Measurements from ENCODE around the gene RGS10.
"Not testable (repeated sequence)": the region's sequence is repeated elsewhere in the genome, so short reads cannot be mapped to it uniquely, and the experiment has no call there.

RGS10 gene, protein sequence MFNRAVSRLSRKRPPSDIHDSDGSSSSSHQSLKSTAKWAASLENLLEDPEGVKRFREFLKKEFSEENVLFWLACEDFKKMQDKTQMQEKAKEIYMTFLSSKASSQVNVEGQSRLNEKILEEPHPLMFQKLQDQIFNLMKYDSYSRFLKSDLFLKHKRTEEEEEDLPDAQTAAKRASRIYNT

DNA sequence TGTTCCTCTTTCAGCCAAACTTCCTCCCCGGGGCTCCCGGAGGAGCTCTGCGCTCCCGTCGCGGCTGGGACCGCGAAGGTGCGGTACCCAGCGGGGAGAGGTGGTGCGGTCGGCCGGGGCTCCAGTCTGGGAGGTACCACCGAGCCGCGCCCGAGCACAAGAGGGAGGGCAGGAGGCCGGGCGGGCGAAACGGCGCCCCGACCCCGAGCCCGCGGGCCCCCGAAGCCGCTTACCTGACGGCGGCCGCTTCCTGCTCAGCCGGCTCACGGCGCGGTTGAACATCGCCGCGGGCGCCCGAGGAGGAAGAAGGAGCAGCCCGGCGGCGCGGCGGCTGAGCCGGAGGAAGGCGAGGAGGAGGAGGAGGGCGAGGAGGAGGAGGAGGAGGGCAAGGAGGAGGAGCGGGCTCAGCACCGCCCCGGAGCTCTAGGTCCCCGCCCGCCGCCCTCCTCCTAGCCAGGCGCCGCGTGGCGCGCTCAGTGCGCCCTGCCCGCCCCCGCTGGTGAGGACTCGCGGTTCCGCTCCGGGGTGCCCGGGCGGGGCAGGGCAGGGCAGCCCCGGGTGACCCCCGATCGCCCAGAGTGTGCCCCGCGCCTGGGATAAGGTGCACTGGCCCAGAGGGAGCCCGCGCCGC is at the start of gene RGS10:
Gene RGS10, minus strand, starts transcription at position 363 of the 631 bp plus-strand sequence. Its CDS starts 81 bp downstream, at position 282.
- DNase-seq (ENCODE audit: low read depth): peak; percentile 90

DNA sequence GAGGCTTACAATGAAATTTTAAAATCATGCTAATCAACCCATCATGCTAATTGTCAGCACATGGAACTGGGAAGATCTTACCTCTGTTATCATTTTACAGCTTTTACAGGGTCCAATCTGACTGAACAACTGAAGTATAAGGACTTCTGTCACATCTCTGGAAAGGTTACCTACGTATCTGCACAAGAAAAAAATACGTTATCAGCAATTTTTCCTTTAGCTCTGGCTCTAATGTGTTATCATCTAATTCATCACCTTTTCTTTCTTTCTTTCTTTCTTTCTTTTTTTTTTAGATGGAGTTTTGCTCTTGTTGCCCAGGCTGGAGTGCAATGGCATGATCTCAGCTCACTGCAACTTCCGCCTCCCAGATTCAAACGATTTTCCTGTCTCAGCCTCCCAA is 45.6 kb upstream of the RGS10 start:
- DNase-seq (ENCODE audit: low read depth): no peak

DNA sequence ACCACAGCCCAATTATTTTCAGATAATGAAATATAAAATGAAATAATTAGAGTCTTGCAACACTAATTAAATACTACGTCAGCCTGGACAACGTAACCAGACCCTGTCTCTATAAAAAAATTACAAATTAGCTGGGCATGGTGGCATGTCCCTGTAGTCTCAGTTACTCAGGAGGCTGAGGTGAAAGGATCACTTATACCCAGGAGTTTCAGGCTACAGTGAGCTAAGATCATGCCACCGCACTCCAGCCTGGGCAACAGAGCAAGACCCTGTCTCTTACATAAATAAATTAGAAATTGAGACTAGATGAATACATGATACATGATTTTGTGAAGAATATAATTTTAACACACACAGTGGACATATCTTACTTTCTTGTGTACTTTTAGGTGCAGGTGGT is 35.8 kb upstream of the RGS10 start:
- no peak for DNase-seq (ENCODE audit: low read depth)

DNA sequence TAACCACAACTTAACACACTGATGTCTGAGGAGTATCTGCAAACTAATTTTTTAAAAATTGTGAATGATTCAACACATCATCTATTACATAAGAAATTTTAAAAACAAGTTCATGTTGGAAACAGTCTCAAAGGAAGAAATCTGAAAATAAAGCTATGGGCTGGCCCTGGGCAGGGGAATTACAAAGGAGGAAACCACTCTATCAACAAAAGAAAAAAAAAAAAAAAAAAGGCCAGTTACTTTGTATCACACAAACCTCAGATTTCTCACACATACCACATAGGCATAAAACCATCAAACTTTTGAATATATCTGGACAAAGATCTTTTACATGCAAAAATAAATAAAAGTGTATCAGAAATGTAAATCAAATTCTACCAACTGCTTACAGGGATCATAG is 33.5 kb upstream of the RGS10 start:
- no peak for DNase-seq (ENCODE audit: low read depth)

DNA sequence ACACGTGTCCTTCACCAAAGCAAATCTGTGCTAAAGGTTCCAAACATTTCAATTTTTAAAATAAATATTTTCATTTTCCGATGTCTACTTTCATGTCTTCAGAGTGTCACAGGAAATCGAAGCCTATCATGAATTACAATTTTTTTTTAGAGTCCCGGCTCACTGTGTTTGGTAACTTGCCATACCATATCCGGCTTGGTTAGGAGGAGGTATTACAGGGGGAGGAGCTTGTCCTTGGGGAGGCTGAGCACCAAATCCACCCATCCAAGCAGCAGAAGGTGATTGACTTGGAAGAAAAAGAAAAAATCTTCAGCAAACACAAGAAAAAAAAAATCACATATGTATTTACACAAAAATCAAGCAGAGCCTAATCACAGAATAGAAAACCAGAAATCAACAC is 33.0 kb upstream of the RGS10 start:
- DNase-seq (ENCODE audit: low read depth): peak; percentile 40

DNA sequence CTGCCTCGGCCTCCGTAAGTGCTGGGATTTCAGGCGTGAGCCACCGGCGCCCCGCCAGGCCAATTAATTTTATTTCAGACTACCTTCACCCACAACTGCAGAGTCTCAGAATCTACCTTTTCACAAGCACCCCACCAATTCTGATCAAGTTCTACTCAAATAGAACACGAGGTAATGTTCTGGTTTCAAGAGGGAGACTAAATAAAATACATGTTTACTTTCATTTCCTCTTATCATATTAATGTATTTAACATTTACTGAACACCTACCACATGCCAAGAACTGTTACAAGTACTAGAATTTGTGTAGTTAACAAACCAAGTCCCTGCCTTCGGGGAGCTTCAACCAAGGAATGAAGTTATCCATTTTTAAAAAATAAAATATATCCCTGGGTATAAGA is 25.5 kb upstream of the RGS10 start:
- no peak for DNase-seq (ENCODE audit: low read depth)

DNA sequence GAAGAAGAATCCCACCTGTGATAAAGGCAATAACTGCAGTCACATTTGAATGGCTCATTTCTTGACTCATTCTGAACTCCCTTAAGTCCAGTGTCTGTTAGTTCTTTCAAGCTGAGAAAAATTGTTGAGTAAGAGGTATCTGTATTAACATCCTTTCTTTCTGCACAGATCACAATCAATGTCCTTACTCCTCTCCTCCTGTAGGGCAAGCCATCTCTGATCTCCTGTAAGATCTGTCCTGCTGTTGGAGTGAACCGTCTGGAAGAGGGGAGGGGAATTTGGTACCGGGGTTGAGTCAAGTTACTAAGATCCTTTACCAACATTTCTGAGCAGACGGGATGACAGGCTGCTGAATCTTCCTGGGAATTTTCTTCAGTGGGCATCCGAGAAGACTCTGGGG is 19.6 kb upstream of the RGS10 start:
- DNase-seq (ENCODE audit: low read depth): no peak

DNA sequence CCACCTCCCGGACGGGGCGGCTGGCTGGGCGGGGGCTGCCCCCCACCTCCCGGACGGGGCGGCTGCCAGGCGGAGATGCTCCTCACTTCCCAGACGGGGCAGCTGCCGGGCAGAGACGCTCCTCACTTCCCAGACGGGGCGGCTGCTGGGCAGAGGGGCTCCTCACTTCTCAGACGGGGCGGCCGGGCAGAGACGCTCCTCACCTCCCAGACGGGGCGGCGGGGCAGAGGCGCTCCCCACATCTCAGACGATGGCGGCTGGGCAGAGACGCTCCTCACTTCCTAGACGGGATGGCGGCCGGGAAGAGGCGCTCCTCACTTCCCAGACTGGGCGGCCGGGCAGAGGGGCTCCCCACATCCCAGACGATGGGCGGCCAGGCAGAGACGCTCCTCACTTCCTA is 17.0 kb upstream of the RGS10 start:
- DNase-seq (ENCODE audit: low read depth): not testable (repeated sequence)

DNA sequence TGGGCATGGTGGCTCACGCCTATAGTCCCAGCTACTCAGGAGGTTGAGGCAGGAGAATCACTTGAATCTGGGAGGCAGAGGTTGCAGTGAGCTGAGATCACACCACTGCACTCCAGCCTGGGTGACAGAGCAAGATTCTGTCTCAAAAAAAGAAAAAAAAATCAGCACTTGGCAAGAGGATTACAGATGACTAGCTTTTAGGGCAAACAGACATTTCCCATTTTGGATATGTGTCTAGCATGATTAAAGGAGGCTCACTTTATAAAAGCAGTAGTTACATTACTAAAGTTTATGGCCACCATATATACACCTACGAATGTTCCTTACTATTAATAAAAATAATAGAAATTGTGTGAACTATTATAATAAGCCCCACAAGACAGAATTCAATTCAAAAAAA is 13.6 kb upstream of the RGS10 start:
- not testable (repeated sequence) for DNase-seq (ENCODE audit: low read depth)

DNA sequence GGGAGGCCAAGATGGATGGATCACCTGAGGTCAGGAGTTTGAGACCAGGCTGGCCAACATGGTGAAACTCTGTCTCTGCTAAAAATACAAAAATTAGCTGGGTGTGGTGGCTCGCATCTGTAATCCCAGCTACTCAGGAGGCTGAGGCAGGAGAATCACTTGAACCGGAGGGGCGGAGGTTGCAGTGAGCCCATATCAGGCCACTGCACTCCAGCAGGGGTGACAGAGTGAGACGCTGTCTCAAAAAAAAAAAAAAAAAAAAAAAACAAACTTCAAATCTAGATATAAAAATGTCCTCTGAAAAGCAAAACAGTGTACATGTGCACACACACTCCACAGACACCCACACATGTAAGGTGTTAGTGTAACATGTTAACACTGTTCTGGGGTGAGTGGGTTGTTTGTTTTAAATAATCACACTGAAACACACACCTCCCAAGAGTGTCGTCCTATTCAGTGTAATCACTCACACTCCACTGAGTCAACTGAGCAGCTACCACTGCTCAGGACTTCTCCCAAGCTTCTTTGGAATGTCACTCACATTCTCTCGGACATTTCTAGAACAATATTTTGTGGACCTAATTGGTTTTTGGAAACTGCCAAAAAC is 12.8 kb upstream of the RGS10 start:
- DNase-seq (ENCODE audit: low read depth): no peak

DNA sequence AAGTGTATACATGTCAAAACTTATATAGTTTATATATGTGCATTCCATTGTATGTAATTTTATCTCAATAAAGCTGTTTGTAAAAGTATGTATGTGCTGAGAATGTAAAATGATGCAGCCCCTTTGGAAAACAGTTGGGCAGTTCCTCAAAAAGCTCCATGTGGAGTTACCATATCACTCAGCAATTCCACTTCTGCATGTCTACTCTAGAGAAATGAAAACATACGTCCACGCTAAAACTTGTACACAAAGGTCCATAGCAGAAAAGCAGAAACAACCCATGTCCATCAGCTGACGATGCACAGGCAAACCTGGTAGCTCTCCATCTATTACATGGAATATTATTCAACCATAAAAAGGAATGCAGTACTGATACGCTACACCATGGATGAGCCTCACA is 8.3 kb upstream of the RGS10 start:
- no peak for DNase-seq (ENCODE audit: low read depth)

DNA sequence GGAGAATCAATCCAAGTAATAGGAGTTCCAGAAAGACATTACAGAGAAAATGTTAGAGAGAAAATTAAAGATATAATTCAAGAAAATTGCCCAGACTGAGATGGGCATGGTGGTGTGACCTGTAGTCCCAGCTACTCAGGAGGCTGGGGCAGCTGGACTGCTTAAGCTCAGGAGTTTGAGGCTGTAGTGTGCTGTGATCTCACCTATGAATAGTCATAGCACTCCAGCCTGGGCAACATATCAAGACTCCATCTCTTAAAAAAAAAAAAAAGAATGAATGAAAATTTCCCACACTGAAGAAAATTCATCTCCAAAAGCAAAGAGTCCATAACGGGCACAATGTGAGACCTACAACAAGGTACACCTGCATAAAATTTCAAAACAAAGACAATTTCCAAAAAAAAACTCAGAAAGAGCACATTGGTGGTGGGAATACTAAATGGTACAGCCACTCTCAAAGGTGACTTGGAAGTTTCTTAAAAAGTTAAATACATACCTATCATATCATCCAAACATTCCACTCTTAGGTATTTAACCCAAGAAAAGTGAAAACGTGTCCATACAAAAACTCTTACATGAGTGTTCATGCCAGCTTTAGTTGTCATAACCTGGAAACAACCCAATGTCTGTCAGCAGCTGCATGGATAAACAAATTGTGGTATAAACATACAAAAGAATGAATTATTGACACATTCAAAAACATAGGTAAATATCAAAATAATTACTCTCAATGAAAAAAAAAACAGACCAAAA is 6.9 kb upstream of the RGS10 start:
- no peak for DNase-seq (ENCODE audit: low read depth)

DNA sequence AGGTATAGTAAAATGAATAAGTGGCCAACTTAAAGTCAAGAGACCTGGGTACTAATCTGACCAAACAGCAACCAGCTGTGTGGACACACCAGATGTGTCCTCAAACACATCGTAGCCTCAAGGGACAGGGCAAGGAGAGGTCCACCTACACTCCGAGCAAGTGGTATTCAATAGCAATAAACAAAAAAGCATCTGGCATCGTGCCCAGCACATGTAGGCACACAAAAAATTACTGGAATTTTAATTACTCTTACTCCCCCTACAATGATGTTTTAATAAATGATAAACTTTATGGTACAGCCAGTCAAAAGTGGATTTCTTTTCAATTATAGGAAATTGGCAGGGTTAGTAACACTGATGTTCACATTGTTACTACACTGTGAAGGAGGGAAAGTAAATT is 3.5 kb upstream of the RGS10 start:
- DNase-seq (ENCODE audit: low read depth): peak; percentile 62

DNA sequence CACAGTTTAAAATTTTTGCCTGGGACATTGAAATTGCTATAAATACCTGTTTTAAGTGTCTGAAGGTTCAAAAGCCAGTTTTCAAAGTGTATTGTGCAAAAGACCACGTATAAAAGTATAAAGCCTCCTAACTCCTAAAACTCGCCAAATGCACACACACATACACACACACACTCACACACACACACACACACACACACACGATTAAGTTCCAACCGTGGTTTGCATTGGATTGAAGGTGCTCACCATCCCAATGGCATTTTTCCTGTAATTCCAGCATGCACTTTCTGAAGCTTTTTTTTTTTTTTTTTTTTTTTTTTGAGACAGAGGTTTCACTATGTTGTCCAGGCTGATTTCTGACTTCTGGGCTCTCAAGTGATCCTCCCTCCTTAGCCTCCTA is 2.8 kb upstream of the RGS10 start:
- no peak for DNase-seq (ENCODE audit: low read depth)

DNA sequence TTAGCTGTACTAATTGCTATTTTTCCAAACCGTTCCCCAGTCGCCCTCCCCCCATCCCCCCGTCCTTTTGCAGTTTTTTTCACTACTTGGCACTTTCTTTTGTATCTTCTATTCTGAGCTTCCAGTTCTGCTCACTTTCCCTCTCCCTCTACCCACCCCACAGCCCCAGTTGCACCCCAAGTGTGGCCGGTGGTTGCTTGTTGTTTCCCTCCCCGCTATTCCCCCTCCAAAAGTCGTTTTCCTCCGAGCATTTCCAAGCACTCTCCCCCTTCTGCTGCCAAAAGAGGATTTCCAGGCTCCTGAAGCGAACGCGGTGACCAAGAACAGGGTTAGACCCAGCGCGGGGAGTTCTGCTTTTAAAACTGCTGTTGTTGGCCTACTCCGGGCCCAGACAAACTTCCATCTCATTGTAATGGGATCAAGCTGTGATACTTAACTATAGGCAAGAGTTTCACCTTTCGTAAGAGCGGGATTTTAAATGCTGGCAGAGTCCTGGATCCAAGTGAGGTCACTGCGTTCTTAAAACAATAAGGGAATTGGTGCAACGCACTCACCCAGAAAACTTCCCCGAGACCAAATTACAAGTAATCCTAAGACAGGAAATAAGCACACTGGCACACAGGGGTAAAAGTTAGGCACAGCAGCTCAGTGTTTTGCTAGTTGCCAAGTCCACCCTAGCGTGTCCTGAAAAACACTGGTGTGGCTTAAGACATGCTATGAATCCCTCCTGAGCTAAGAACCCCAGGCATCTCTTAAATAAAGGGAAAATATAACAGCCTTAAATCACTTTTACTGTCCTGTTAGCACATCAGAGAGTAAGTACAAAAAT is 1.5 kb upstream of the RGS10 start:
- no peak for DNase-seq (ENCODE audit: low read depth)

DNA sequence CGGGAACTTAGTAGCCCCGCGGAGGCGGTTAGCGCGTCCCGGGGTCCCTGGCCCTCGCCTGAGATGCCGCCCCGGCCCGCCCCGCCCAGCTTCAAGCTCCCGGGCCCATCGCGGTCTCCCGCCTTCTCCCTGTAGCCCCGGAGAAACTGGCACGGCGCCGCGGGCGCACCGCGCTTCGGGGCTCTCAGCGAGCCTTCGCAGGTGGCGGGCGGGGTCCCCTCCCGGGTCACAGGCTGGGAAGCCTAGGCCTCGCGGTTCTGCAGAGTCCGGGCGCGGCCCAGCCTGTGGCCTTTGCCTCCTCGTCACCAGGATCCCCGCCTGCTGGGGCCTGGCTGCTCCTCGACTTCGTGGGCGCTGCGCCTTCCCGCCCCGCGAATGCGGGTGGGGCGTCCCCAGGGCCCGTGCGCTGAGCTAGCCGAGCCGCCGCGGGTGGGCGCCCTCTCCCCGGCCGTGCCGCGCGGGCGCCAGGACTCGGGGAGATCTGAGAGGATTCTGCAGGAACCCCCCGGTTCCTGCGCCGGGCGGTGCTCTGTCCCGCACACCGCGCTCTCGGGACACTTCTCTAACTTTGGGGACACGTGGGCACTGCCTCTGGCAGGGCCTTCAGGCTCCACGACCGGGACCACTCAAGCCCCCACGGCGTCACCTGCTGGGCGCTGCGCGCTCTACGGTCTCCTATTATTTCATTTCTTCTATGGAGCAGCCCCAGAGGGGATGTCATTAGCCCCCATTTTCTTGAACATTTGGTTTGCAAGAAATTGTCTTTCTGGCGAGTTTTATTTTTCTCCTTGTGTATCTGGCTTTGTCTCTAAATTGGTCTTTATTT is 682 bp upstream of the RGS10 start:
- peak; percentile 64 for DNase-seq (ENCODE audit: low read depth)

DNA sequence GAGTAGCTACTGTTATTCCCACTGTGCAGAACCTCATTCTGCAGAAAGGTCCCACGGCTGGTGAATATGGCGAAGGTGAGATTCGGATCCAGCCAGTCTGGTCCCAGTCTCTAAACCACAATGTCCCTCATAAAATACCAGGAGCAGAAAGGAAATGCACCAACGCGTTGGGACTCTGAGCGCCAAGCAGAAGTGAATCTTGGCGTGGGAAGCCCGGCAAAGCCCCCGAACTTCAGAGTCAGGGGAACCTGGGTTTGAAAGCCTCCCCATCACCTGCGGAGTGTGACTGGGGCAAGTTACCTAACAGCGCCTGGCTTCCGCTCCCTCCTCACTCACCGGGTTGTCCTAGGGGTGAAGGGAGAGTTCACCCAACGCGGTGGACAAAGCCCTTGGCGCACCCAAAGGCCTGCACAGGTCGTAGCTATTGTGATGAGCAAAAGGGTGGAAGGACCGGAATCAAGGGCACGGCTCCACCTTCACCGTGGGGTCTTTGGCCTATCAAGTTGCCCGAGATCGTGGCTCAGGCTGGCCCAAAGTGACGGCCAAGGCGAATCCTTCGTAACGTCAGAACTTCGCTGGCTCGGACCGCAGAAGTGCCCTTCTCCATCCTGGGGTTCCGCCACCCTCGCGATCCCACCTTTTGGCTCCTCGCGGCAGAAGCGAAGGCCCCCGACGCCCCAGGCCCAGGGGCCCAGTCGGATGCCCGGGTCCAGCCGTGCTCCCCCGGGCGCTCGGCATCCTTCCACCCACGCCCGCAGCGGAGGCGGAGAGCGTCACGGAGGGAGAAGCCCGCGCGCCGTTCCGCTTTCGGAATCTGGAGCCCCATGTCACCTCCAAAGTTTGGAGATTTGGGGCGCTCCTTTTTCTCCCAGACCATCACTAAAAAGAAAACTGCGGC is 811 bp downstream of the RGS10 start:
- DNase-seq (ENCODE audit: low read depth): no peak

DNA sequence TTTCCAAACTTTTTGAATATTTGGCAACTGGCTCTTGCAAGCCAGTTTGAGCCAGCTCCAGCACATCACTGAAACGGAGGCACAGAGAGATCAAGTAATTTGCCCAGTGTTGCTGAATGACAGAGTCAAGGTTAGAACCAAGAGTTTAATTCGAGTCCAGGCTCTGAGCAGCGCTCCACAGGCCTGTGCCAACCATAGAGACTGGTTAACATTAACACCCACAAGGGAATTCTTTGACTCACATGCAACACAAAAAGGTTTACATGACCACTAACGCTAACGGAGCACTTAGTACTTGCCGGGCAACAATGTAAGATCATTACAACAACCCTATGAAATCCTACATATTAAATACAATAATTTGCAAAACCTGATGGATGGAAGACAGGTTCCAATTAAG is 1.5 kb downstream of the RGS10 start:
- DNase-seq (ENCODE audit: low read depth): peak; percentile 50

DNA sequence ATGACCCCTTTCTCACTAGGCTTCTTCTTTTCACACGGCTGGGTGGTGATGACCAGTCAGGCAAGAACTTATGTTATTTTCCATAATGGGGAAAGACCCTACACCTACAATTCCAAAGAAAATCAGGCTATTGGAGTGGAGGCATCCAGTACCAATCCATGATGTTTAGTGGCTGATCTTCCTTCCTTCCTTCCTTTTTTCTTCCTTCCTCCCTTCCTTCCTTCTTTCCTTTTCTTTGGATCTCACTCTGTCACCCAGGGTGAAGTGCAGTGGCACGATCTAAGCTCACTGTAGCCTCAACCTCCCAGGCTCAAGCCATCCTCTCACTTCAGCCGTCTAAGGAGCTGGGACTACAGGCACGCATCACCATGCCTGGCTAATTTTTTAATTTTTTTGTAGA is 2.5 kb downstream of the RGS10 start:
- DNase-seq (ENCODE audit: low read depth): no peak

DNA sequence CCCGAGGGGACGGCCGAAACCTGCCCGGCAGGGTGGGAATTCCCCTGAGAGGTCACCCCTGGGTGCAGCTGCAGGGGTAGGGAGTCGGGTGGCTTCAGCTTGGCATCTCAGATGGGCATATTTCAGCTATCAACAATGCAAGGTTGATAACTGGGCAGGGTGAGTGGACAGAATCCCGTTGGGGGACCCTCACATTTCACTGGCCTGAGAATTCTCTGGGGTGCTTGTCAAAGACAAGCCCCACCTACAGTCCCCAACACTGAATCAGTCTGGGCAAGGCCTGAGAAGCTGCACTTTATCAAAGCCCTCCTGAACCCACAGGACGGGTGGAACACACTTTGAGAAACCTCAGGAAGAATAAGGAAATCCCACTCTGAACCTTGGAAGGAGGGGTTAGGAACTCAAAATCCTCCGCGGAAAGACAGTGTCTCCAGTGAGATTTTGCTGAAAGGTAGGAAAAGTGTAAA is 3.1 kb downstream of the RGS10 start:
- DNase-seq (ENCODE audit: low read depth): no peak

Data from EH (cell line).